ENCODE data around the gene SMAD2.
A peak's percentile ranks its signal among the peaks of the same experiment; 100 is the strongest.
"Not testable (repeated sequence)": the region's sequence is repeated elsewhere in the genome, so short reads cannot be mapped to it uniquely, and the experiment has no call there.

Gene SMAD2

DNA sequence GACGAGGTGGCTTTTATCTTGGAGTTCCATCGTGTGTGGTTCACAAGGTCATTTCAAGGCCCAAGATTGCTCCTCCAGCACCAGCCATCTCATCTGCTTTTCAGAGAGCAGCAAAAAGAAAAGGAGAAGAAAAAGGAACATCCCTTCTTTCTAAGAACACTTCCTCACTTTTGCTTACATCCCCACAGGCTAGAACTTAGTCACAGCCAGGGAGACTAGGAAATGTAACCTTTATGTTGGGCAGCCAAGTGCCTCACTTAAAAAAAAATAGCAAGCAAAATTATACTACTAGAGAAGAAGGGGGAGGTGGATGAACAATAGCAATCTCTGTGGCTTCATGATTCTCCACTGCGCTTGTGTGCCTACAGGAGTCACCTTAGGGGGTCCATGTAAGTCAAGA, 141.8 kb downstream of the SMAD2 start:
- DNase-seq, result no peak

DNA sequence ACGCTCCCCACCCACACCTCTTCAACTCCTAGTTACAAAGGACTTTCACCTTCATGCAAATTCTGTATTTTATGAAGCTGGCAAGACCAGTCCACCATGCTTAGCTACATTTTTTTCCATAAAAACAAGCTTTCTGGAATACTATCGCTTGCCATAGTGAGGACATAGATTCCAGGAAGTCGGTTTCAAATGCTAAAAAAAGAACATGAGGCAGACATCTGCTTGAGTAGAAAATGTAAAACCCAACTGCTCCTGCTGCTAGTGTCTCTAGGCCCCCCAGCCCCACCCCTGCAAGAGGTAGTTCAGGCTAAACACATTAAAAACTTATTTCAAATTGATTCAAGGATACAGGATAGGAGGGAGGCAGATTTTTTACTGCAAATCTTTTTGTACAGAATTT, 148.9 kb downstream of the SMAD2 start:
- DNase-seq, result no peak

DNA sequence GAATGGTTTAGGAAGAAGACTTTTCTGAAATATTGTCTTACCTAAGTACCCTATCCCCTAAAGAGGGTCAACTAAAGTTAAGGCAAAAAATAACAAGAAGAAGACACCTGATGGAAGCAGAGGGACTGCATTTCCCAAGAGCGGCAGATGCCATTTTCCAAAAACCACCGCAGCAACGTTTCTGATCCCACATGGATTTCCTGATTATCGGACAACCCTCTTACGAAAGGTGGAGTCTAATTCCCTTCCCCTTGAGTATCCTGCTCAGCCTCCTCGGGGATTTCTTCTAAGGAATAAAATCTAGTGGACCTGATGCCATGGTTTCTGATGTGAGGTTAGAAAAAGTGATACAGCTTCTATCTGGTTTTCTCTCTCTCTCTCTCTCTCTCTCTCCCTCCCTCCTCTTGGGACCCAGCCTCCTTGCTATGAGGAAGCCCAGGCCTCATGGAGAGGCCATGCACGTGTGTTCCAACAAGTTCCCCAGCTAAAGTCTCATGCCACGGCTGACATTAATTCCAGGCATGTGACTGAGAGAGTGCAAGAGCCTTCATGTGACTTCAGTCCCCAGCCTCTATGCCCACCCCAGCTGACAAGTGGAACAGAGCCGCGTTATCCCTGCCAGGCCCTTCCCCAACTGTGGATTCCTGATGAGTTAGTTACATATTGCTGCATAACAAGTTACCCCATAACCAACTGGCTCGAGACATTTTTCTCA, 150.3 kb downstream of the SMAD2 start:
- DNase-seq, result no peak

DNA sequence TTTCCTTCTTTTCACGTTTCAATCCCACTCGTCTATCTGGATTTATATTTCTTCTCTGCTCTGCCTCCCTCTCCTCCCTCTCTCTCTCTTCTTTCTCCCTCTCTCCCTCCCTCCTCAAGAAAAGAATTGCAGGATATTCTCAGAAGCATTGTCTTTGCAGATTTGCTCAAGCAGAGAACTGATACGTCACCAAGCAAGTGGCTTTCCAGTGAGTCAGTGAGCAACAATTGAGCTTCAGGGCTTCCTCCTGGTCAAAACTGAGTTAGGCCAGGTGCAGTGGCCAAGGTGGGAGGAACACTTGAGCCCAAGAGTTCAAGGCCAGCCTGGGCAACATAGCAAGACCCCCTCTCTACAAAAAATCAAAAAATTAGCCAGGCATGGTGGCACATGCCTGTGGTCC, 151.1 kb downstream of the SMAD2 start:
- no peak for DNase-seq

DNA sequence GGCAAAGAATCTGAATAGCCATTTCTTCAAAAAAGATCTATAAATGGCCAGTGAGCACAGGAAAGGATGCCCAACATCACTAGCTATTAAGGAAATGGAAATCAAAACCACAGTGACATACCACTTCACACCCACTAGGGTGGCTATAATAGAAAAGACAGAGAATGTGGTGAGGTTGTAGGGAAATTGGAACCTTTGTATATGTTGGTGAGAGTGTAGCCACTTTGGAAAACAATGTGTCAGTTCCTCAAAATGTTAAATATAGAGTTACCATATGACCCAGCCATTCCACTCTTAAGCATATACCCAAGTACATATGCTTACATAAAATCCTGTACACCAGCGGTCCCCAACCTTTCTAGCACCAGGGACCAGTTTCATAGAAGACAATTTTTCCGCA, 152.8 kb downstream of the SMAD2 start:
- no peak for DNase-seq

DNA sequence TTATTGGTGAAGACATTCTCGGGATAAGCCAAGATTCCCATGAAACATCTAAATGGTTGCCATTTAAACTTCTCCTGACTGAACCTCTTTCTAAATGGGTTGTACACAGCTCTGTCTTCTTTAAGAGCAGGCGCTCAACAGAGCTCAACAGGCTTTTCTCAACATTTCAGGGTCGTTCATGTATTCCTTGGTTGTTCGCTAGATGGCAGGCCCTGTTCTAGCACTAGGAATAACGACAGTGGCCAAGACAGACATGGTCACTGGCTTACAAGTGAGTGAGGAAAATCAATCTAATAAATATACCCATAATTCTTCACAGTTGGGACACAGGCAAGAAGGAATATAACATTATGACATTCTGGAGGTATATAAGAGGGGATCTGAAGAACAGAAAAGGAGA, 154.5 kb downstream of the SMAD2 start:
- DNase-seq, result no peak

DNA sequence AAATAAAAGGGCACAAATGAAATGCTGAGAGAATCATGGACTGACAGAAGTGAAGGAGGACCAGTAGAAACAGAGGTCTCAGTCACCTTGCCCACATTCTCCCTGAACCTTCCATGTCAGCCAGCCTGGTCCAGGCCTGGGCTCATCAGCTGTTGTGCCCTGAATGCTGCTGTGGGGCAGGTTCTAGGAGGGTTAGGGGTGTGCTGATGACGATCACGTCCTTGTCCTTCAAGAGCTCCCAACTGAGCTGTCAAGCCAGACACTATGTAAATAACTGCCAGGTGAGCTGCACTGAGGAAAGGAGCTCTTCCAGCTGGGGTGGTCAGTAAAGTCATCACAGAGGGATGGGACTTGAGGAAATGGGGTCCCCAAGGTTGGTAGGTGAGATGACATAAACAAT, 156.5 kb downstream of the SMAD2 start:
- no peak for DNase-seq

DNA sequence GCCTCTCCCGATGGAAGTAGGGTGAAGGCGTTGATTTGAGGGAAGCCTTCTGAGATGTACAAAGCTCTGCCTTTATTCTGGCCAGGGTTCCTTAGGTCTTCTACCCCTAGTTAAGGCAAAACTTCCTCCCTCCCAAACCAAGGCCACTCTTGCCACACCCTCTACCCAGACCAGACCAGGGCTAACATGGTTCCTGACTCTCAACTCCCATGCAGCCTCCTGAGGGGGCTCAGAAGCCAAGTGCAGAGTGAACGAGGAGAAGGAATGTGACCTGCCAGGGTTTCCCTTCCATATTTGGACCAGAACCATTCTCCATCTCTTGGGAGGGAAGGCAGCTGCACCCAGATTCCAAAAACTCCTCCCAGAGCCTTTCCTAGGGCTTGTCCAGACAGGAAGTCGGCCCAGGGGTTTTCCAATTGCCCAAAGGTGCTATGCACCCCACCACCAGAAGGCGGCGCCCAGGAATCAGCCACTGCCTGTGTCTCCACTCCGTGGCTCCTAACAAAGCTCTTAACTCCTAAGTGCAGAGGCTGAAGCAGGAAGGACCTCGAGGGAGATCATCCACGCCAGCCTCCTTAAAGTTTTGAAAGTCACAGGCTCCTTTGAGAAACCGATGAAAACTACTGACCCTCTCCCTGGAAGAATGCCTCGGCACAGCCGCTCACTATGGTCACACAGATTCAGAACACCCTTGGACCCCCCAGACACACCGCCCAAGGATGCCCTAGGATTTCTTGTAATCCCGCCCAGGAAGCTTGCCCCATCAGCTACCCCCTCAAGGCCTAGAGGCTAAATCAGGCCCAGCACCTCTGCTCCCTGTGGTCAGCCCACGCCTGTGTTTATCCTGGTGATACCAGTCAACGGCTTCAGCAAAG, 157.8 kb downstream of the SMAD2 start:
- DNase-seq, result peak; percentile 90

DNA sequence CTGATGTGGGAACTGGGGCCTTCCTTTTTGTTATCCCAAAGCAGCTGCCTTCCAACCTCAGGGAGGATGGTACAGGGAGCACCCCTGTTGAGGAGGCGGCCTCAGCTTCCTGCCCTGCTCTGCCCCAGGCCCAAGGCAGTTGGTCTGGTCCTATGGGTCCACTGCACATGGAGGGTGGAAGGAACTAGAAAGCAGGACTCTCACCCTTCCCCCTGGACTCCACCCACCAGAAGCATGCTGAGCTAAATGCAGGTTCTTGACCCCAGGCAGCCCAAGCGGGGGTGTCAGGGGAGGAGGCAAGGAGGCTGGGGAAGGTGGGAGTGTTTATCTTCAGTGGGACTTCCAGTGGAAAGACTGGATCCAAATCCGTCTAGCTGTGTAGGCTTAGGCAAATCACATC, 158.5 kb downstream of the SMAD2 start:
- DNase-seq, result no peak

DNA sequence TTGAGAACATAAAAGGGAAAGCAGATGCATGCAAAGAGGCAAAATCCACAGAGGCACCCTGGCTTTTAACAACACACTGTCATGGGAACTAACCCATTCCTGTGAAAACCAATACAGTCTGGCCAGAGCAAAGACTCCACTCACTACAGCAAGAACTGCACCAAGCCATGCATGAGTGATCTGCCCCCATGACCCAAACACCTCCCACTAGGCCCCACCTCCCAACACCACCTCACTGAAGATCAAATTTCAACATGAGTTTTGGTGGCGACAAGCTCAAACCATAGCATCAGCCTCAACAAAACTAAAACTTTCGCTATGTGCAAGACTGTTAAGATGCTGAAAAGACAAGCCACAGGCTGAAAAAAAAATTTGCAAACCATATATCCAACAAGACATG, 162.8 kb downstream of the SMAD2 start:
- DNase-seq, result no peak

DNA sequence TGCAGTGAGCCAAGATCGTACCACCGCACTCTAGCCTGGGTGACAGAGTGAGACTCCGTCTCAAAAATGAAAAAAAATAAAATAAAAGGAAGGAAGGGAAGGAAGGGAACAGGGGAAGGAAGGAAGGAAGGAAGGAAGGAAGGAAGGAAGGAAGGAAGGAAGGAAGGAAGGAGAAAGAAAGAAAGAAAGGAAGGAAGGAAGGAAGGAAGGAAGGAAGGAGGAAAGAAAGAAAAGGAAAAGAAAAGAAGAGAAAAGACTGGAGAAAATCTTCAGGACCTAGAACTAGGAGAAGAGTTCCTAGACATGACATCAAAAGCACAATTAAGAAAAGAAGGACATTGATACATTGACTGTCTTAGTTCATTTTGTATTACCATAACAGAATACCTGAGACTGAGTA, 163.3 kb downstream of the SMAD2 start:
- not testable (repeated sequence) for DNase-seq

Data from activated CD8-positive, alpha-beta memory T cell treated with anti-CD3 and anti-CD28 coated beads, Interleukin-2, amount 50 U/mL, for 48 hours (primary cell).